ENCODE data around the gene FAM163A. TPM values are rescaled to one million over a fixed set of nuclear protein-coding genes. Genes with fewer than 3 reads are reported as not detected.

The FAM163A gene
- total RNA-seq, 1 donor from 2014 or later, result 0.17 TPM

DNA sequence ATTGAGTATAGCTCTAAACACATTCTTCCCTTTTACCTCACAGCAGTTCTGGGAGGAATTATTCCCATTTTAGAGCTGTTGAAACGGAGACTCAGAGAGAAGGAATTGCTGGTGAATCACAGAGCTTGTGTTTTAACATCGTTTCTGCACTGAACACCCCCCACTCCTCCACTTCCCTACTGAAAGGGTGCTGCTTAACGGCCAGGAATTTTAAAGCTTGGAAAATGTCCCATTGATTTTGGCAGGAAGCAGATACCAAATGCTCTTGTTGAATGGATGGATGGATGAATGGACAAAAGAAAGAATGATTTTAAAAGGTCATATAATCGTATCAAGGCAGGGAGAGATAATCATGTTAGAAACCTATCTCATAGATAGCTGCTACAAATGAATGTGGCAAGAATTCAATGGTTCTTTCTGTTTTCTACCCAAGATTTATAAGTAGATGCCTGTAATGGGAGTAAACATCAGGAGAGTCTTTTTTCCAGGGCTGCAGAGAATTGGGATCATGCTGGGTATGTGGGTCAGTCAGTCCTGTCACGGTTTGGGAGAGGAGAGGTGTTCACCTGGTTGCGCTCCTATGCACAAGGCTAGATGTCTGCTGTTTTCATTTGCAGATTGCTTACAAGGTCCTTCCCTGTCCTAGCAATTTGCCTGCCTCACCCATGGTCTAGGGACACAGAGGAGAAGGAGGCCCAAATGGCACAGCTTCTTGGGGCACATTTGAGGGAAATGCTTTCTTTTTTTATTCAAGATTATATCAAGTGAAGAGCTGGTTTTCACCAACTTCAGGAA lies 19.0 kb downstream of the FAM163A start:
- Histone ChIP-seq H3K36me3 (ENCODE audit: control insufficient read depth, insufficient read depth, low read length) (no peaks in the 10 kb centered on the region), H3K27me3 (ENCODE audit: control insufficient read depth, insufficient read depth, low read length) (peaks cover 6% of the 10 kb centered on the region), H3K4me3 (ENCODE audit: low read depth, low read length) (no peak overlapping the region)
- TF ChIP-seq, protein P1, sequence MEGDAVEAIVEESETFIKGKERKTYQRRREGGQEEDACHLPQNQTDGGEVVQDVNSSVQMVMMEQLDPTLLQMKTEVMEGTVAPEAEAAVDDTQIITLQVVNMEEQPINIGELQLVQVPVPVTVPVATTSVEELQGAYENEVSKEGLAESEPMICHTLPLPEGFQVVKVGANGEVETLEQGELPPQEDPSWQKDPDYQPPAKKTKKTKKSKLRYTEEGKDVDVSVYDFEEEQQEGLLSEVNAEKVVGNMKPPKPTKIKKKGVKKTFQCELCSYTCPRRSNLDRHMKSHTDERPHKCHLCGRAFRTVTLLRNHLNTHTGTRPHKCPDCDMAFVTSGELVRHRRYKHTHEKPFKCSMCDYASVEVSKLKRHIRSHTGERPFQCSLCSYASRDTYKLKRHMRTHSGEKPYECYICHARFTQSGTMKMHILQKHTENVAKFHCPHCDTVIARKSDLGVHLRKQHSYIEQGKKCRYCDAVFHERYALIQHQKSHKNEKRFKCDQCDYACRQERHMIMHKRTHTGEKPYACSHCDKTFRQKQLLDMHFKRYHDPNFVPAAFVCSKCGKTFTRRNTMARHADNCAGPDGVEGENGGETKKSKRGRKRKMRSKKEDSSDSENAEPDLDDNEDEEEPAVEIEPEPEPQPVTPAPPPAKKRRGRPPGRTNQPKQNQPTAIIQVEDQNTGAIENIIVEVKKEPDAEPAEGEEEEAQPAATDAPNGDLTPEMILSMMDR (IDR thresholded peaks at IDR 0.05; ENCODE audit: insufficient read depth, low read length, poor library complexity, severe bottlenecking), result no peak
- no peak for DNase-seq (ENCODE audit: low read depth)

DNA sequence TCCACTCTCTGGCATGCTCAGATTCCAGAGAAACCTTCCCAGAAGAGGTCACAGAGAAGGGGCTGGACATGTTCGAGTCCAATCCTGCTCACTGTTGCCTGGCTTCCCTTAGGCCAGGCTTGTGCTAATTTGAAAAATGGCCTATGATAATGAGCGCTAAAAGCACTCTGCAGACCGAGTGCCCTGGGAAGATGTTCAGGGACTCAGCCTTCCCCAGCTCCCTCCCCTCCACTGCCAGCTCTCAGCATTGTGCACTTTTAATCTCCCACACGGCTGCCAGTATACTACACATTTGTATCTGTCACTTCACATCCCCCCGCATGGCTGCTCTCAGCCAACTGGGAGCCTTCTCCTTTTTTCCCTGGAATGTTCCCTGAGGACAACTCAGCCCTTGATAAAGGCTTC lies 24.1 kb downstream of the FAM163A start:
- no peak for DNase-seq (ENCODE audit: low read depth)
- TF ChIP-seq, protein P1 (IDR thresholded peaks at IDR 0.05; ENCODE audit: insufficient read depth, low read length, poor library complexity, severe bottlenecking), result no peak
- no peaks in the 10 kb centered on the region for H3K27me3 ChIP-seq (ENCODE audit: control insufficient read depth, insufficient read depth, low read length)
- H3K36me3 ChIP-seq (ENCODE audit: control insufficient read depth, insufficient read depth, low read length), result no peaks in the 10 kb centered on the region
- no peak overlapping the region for H3K4me3 ChIP-seq (ENCODE audit: low read depth, low read length)

DNA sequence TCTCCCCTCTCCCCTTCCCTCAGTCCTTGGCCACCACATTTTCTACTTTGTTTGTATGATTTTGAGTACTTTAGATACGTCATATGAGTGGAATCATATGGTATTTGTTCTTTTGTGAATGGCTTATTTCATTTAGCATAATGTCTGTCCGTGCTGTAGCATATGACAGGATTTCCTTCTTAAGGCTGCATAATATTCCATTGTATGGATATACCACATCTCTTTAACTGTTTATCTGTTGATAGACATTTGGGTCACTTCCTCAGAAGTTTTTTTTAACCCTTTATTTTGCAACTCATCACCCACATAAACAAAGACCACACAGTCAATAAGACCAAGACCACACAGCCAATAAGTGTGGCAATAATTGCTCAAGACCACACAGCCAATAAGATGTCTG lies 24.9 kb downstream of the FAM163A start:
- TF ChIP-seq, protein P1 (IDR thresholded peaks at IDR 0.05; ENCODE audit: insufficient read depth, low read length, poor library complexity, severe bottlenecking), result no peak
- DNase-seq (ENCODE audit: low read depth), result no peak
- Histone ChIP-seq H3K4me3 (ENCODE audit: low read depth, low read length) (no peak overlapping the region), H3K36me3 (ENCODE audit: control insufficient read depth, insufficient read depth, low read length) (no peaks in the 10 kb centered on the region), H3K27me3 (ENCODE audit: control insufficient read depth, insufficient read depth, low read length) (no peaks in the 10 kb centered on the region)

DNA sequence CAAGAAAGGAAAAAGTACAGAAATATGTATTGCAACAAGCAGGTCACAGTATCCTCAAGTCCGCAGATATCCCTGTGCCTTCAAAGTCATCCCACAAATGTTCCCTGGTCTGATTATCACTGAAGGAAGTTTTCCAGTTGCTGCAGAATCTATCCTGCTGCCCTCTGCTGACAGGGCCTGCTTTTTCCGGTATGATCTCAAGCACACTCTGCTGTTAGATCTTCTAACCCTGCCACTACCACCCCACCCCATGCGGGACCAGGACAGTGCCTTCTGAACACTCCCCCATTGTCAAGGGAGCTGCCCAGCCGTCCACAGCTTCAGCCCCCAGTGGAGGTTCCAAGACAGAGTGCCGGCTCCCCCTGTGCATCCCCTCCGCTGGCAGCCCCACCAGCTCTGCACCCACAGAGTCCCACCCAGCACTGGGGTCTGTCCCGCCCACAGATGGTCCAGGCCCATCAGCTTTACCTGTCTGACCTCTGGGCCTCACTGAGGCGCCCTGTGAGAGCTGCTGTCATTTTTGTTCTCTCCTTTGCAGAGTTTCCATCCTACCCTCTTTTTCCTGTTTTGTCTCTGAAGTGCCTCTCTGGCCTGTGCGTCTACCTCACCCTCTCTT lies 27.9 kb downstream of the FAM163A start:
- TF ChIP-seq, protein P1 (IDR thresholded peaks at IDR 0.05; ENCODE audit: insufficient read depth, low read length, poor library complexity, severe bottlenecking), result no peak
- DNase-seq (ENCODE audit: low read depth), result no peak
- H3K36me3 ChIP-seq (ENCODE audit: control insufficient read depth, insufficient read depth, low read length), result no peaks in the 10 kb centered on the region

DNA sequence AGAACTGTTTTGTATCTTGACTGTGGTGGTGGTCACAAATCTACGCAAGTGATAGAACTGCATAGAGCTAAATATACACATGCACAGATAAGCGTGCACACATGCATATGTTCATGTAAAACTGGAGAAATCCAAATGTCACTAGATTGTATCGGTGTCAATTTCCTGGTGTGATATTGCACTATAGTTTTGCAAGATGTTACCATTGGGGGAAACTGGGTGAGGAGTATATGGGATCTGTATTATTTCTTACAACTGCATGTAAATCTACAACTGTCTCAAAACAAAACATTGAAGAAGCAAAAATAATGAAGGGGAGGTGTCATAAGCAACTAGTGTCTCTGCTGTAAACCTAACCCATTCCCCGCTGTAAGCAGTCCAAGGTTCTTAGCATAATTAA lies 30.2 kb downstream of the FAM163A start:
- H3K4me3 ChIP-seq (ENCODE audit: low read depth, low read length), result no peak overlapping the region
- no peaks in the 10 kb centered on the region for H3K27me3 ChIP-seq (ENCODE audit: control insufficient read depth, insufficient read depth, low read length)
- no peaks in the 10 kb centered on the region for H3K36me3 ChIP-seq (ENCODE audit: control insufficient read depth, insufficient read depth, low read length)
- TF ChIP-seq, protein P1 (IDR thresholded peaks at IDR 0.05; ENCODE audit: insufficient read depth, low read length, poor library complexity, severe bottlenecking), result no peak
- no peak for DNase-seq (ENCODE audit: low read depth)

More for the DNA sequence above, 27.9 kb downstream of the FAM163A start:
- Histone ChIP-seq H3K27me3 (ENCODE audit: control insufficient read depth, insufficient read depth, low read length) (no peaks in the 10 kb centered on the region), H3K4me3 (ENCODE audit: low read depth, low read length) (no peak overlapping the region)
